ENCODE data around the gene CADM1.

Gene CADM1

DNA sequence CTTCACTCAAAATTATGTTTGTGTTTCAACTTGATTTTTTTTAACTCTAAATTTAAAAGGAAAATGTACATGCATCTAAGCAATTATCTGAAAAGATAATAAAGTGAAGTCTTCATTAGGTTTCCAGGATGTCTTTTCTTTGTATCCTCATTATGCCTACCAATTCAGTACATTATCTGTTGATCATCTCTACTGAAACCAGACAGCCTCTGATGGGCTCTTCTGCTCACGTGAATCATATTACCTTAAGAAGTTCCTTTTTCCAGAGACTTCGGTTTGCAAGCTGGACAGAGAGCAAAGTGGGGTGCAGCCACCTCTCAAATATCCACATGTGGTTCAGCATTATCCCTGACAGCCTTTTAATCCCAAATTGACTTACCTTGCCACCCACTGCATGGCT, 158.4 kb downstream of the CADM1 start:
- no peak for DNase-seq

DNA sequence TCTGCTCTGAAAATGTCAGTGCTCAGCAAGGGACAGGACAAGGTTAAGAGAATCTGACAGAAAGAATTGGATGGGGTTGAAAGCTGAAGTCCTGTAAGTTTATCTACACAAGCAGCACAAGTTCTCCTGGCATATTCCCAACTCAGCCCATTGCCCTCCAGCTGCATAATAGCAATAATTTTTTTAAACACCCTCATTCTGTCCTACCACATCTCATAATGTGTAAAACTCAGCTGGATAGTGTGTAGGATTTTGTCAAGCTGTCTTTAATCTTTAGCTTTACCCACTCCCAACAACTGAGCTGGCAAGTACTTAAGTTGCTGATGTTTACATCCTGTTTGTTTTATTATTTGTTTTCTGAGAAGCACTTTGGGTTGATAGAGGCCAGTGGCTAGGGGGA, 158.9 kb downstream of the CADM1 start:
- no peak for DNase-seq

DNA sequence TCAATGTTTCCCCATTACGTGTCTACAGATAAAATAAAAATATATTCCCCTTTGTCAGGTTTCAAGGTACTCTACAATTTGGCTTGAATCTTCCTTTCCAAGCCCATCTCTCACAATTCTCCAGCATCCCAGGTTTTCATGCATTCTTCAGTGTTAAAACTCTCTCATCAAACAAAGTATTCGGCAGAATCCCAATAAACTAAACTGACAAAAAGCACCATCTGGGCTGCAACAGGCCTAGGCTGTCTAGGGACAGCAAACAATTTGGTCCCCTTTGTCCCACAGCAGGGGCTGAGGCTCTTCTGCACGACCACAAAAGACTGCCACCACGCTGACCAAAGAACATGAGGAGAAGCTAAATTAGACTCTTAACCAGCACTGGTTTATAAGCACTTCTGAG, 159.4 kb downstream of the CADM1 start:
- no peak for DNase-seq

DNA sequence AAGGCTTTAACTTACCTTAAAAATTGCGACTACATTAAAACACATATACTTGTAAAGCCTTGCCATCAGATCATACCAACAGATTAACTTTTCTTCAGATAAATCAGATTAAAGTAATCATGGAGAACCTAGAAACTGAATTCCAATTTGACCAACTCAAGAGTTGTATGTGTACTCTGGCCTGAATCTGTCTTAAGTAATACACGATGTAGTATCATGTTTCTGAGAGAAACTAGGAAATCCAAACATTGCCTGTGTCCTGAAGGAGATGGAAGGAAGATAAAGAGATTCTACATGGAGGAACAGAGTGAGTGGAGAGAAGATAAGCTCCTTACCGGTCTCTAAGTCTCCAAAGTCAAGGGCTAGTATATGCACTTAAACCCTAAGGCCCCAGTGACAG, 162.1 kb downstream of the CADM1 start:
- DNase-seq, result no peak

DNA sequence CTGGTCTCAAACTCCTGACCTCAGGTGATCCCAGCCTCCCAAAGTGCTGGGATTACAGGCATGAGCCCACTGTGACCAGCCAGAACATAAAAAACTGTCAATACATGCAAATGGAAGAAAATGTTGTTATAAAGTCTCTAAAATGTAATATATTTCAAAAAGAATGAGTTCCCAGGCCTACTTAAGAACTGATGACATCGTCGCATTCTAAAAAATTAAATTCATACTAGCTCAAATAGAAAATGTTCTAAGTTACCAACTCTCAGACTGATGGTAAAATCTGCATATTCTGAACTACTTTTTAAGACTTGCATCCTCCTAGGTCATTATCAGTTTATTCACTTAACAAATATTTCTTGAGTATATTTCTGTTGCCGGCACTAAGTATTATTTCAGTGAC, 163.3 kb downstream of the CADM1 start:
- no peak for DNase-seq

DNA sequence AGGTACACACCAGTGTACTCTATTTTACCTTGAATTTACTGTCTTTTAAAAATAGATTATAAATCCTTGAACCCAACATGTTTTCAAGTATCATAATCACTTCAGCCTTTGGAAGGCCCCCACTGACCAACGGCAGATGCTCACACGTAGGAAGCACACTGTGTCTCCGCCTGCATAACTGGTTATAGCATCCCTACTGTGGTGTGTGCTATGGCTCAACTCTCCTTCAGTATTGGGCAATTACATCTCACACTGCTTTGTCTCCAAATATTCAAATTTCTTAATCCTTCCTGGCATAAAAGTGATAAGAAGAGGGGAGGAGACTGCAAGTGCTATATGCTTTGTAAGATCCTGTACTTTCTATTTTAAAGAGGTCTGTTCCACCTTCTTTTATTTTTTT, 165.7 kb downstream of the CADM1 start:
- no peak for DNase-seq

DNA sequence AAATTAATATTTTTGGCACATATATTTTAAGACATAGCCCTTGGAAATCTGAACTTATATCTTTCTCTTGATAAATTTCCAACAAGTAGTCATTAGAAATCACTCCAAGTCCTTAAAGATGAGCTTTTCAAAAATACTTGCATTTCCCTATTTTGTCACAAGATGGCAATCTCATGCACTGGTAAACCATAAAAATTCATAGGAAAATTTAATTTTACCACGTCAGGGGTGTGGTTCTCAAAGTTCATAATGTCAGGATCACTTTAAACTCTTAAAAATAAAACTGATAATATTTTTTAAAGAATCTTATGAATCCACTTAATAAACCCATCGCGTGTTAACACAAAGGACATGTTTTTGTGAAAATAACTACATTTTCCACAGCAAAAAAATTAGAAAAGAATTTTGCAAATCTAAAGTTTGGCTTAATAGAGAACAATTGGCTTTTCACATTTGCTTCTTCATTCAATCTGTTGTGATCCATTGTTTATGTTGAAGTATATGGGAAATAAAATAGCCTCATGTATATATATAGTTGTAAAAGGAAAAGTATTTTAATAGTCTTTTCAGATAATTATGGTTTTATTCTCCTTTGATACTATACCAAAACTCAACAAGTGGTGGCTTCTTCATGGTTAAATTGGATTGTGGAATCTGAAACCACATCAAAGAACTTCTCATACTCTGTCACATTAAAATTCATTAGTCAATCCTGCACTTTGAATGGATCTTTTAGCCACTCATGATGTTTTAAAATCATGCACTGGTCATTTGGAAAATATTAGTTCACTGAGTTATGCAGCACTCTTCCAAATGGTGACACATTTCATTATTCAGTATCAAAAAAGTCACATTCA, 169.1 kb downstream of the CADM1 start:
- peak; percentile 24 for DNase-seq

DNA sequence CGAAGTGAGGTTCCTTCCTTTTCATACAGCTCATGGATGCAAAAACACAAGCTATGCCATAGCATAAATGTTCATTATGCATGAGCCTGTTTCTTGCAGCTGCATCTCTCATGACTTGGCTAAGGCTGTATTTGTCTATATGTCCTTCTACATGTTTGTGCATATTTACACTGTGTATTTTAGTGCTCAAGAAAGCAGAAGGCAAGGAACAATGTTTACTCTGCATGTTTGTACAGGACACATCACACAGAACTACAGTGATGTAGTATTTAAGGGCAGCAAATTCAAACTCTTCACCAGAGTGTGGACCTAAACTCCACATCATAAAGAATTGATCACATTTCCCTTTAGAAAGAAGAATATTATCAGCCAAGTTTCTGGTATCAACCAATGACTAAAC, 170.3 kb downstream of the CADM1 start:
- DNase-seq, result no peak

DNA sequence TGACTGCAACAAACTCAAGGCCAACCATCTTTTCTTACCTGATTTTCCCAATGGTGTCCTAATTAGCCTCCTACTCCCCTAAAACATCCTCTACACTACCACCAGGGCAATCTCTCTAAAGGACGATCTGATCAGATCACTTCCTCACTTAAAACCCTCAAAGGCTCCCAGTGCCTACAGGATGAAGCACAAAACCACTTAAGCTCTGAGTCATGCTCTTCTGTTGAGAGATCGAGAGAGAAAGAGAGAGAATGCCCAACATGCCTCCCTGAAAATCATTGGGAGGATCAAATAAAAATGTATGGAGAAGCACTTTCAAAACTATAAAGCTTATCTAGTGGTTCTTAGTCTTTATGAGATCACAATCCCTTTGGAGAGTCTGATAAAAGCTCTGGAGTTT, 171.1 kb downstream of the CADM1 start:
- DNase-seq, result no peak

DNA sequence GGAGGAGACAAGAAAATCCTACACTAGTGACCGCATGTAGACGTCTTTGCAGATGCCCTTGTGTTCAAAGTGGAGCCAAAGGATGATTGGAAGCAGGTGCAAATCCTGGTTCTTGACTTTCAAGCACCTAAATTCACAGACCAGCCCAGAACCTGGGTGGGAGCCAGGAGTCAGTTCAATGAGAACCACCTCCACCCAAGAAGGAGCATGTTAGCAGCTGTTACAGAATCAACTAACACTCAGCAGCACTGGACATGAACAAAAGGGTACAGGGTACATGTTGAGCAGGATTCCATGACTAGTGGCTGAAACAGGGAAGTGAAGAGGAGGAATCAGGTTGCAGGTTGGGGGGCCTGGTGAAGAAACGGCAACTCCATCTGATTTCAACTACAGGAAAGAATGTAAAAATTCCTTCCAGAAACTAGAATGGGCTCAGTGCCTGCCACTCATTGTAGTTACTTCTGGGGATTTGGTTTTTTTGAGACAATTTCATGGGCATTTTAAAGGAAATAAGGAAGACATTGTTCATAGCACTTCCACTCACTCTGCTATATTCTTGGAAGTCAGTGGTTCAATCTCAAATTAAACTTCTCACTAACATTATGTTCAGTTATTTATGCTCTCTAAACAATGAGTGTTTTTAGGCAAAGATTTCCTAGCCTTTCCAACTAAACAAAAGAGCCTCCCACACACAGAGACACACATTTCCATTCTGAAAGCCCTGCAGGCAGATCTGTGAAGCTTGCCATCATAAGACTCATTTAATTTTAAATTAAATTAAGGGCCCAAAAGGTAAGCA, 173.3 kb downstream of the CADM1 start:
- no peak for DNase-seq

DNA sequence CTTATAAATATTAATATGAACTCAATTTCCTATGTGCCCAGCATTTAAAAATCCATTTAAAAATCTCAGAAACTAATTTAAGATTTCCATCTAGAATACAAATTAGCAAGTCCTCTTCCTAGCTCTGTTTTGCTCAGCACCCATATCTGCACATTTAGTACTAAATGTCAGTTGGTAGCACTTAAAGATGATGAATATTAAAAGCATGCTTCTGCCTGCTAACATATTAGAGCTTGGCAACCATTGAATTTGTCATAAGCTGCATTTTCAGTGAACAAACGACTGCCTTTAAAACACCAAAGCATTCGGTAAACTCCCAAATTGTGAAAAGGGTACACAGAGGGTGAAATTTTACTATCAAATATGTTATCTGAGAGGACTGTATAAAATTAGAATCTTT, 177.7 kb downstream of the CADM1 start:
- DNase-seq, result no peak

DNA sequence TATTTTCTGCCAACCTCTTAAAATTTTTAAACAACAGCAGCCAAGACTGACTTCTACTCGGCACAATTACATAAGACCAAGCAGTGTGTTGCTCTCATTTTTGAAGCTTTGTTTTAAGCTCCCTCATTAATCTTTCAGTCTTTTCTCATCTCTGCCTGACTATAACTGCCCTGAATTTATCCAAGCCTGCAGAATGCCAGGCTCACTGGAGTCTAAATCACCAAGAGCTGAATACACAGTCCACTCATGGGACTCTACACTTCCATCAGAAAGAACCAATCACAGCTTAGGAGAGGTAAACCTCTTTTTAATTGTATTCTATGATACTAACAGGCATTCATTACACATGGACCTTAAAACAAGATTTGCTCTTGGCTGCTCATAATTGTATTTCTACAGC, 178.7 kb downstream of the CADM1 start:
- DNase-seq, result no peak

DNA sequence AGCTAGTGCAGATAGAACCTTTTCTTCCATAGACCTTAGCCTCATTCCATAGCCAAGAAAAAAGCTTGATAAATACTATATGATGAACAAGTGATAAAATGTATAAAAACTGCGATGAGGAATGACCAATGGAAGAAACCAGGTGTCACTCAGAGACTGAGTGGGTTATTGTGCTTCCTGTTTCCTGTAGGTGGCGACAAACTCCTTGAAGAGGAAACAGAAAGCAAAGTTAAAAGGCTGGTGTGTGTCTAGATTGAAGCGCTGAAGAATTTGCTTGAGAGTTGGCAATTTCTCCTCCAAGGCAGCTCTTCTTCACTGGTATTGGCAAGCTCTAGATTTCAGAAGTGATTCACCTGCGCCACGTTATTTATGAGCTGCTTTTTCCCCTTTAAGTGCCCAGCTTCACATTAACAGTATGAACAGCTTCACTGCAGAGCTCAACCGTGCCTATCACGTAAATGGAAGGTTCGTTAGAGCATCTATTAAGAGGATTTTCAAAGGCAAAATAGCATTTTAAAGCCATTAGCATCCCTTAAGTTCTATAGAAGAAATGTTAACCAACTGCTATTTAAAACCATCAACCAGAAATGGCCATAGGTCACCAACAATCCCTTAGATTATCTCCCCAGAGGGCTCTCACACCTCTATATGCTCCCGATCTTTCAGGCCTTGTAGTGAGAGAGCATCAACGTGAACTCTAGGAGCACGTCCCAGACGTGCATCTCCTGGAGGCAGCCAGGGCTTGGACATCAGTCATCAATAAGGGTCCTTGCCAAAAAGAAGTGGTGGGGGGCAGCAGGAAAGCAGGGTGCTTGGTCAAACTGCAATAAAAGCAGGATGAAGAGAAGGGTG, 179.4 kb downstream of the CADM1 start:
- DNase-seq, result peak; percentile 74

DNA sequence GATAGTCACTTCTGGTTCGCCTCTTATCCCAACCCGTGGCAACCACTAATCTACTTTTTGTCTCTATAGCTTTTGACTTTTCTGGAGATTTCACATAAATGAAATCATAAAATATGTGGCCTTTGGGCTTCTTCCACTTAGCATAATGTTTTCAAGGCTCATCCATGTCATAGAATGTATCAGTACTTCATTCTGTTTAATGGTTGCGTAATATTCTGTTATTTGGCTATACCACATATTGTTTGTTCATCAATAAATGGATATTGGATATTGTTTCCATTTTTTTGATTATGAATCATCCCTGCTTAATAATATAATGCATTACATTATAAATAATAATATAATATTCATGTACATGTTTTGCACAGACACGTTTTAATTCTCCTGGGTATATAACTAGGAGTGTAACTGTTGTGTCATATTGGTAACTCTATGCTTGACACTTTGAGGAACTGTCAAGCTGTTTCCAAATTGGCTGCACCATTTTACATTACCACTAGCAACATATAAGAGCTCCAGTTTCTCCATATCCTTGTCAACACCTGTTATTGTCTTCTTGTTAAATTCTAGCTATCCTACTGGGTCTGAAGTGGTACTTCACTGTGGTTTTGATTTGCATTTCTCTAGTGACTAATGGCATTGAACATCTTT, 181.5 kb downstream of the CADM1 start:
- DNase-seq, result no peak

DNA sequence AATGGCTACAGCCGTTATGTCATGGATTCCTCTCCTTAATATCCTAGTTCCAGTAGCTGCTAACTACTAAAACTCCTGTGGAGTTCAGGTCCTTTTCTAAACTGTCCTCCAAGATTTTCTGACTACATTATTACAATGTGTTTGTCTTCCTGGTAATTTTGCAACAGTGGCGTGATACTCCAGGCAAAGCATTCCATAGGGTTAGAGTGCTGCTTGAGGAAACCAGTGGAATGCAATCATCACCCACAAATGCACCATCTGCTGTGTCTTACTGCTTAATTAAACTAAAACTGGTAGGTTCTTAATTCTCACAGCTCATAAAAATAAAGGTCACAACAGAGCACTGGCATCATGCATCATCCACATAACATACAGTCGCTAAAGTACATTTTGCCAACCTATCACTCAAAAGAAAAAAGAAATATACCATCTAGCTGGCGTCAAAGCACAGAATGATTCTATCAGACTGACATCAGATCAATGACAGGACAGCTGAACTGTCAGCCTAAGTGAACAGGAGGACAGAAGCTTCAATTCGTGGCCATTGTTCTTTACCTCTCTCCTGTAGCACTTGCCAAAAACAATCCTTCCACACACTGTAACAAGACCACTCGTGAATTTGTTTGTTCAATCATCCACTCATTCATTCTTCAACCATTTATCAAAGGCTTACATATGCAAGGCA, 182.5 kb downstream of the CADM1 start:
- no peak for DNase-seq

DNA sequence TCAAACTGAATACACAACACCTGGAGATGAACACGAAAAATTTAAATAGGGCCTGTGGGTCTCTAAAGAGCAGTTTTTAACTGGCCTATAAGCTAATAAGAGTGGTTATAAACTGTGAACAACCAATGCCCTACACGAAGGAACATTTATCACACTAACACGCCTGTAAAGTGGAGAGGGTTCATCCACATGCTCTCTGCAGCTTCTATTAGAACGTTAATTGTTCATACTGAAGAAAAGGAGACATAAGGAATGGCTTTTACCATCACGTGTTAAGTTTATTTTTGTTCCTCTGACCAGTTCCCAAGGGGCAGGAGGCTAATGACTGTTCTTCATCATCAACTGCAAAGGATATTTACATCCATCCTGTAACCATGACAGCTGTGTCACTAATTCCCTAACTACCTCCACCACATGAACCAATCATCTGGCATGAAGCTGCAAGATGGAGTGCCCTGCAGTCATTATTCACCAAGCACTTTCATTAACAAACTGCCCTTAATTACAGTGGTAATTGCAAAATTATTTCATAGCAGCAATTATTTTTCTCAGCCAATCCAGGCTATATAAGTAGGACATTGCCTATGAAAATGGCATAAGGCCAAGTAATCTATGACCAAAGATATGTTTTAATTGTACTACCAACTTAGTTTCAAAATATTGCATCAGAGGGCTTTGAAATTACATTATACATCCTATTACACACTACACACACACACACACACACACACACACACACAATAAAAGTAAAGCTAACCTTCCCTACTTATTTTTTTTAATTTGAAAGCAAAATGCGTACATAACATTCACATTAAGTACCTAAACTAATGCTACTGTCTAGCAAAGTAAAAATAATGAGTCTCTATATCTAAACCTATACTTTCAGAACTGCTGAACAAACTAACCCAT, 186.7 kb downstream of the CADM1 start:
- no peak for DNase-seq

DNA sequence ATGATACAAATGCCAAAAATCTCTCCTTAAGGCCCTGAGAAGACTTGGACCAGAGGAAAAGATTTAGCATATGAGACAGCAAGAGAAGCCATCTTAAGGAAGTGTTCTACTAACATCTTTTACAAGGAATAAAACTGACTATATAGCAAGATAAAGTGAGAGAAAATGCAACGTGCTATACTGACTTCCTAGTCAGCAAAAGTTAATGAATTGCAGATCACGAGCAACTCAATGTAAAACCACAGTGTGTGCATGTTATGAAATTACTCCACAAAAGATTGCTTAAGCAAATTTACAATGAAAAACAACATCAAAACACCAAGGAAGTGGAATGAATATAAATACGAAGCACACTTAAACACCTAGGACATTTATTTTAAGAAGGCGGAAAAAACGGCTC, 187.5 kb downstream of the CADM1 start:
- DNase-seq, result no peak

DNA sequence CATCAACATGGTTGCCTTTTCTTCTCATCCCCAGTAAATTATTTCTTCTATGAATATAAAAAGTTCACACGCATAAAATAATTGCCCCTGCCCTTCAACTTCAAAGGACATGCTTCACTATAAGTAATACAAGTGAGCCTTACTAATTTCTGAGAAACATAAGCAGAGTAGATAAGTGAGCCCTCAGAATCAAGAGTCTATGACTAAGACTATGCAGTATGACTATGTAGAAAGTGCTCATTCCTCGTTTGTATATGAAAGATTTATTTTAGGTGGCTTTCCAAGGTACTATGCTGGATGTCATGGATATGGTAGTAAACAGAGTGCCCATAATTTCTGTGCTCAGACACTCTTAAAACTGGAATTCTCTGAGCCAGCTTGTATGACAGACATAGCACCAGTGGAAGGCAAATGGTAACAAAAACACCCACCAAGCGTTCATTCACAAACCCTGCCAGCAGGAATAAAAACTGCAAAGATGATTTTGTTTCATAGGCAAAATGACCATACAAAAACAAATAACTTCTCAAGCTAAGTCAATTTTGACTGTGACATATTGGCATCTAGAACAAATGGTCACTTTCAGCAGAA, 189.8 kb downstream of the CADM1 start:
- no peak for DNase-seq

DNA sequence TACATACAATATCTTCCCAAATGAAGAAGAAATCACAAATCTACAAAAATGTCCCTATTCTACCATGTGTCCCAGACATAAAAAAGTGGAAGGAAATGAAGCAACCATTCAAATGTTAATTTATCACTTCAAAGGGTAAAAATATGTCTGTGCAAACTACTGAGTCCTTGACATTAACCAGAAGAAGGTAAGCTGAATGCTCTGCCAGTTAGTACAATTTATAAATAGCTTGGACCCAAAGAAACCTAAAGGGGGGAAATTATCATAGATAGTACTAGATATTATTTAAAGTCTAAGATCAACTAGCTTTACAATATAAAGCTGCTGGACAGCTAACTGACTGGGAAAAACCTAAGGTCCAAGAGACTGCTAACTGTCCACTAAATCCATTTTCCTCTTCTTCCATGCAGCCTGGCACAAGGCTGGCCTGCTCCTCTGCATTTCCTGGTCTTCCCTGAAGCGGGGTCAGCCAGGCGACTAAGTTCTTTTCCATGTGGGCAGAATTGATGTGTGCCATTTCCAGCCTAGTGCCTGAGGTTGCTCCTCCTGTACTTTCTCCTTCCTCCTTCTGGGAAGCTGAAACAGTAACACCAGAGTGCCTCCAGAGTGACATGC, 190.9 kb downstream of the CADM1 start:
- no peak for DNase-seq

DNA sequence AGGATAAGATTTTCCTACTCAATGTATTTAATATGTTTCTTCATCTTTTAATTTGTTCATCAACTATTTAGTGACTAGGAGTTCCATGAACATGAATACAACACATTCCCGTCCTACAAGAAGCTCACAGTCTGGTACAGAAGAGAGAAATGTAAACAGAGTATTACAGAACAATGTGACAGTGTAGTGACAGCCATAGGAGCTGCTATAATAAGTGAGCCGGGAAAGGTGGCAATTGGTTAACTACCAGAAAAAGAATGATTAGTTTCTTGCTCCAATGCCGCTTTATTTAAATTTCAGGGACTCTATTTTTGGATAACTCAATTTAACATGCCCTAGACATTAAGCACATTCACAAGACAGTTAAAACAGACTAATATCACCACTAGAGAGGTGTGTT, 192.3 kb downstream of the CADM1 start:
- no peak for DNase-seq
